Esophagus (tissue), 2 donors: ENCODE results near the gene PRKACB. TPM values are rescaled to one million over a fixed set of nuclear protein-coding genes. Genes with fewer than 3 reads are reported as not detected.

Source experiments
- H3K27ac ChIP-seq, 2 donors: one replicate each; pipeline ENCODE4 v1.5.1; 2013; ENCODE audit warnings: low read depth in 2 of 2, mild to moderate bottlenecking in 2 of 2, inconsistent platforms in 1 of 2, low read length in 1 of 2, moderate library complexity in 1 of 2
- H3K27me3 ChIP-seq, 2 donors: one replicate each; pipeline ENCODE4 v1.6.1; 2013; ENCODE audit warnings: low read length in 2 of 2, control low read depth in 1 of 2, mild to moderate bottlenecking in 1 of 2; ENCODE audit not compliant: insufficient read depth in 2 of 2, control insufficient read depth in 1 of 2
- H3K36me3 ChIP-seq, 2 donors: one replicate each; pipeline ENCODE4 v1.6.1; 2013; ENCODE audit warnings: low read length in 1 of 2; ENCODE audit not compliant: control insufficient read depth in 2 of 2, insufficient read depth in 2 of 2
- H3K4me1 ChIP-seq, 2 donors: one replicate each; pipeline ENCODE4 v1.6.1; 2013; ENCODE audit warnings: low read length in 1 of 2; ENCODE audit not compliant: control insufficient read depth in 2 of 2, insufficient read depth in 2 of 2
- H3K4me3 ChIP-seq, 2 donors: one replicate each; pipeline ENCODE4 v1.5.1; 2013; ENCODE audit warnings: low read length in 2 of 2, mild to moderate bottlenecking in 2 of 2, low read depth in 1 of 2, moderate library complexity in 1 of 2
- H3K9me3 ChIP-seq, 2 donors: one replicate each; pipeline ENCODE4 v1.6.1; 2013; ENCODE audit warnings: mild to moderate bottlenecking in 2 of 2, low read depth in 1 of 2, low read length in 1 of 2, moderate library complexity in 1 of 2; ENCODE audit not compliant: control insufficient read depth in 2 of 2, insufficient read depth in 1 of 2
- WGBS, 2 donors: extraction: QIAGEN DNeasy Blood & Tissue Kit; methylation state at CpG; one replicate each; pipeline ENCODE4 v1.1.7; 2013; 5-methylcytosine and 5-hydroxymethylcytosine counted together
- polyA plus RNA-seq, 2 donors: library from polyadenylated mRNA; stranded (reverse); fragments of 200-250 nt; gene quantifications; one replicate each; pipeline ENCODE4 v1.2.3, GENCODE V29; 2013
- donor health status: healthy with polysubstance abuse.
- donor health status: Bipolar disorder and iron deficiency.

The PRKACB gene
- polyA plus RNA-seq, 2 donors: 4.1 to 5.1 TPM

- Histone ChIP-seq H3K27ac (no peak overlapping the region), H3K4me3 (no peak overlapping the region), H3K4me1 (no peaks in the 10 kb centered on the region), H3K27me3 (no peaks in the 10 kb centered on the region), H3K36me3 (no peaks in the 10 kb centered on the region), H3K9me3 (no peaks in the 10 kb centered on the region)
- 82 to 88% methylated on average over 3 of the region's 3 CpGs for WGBS, 2 donors
These were observed 8.6 kb downstream of the PRKACB start for GRCh38 chr1:84152649-84153056.

DNA sequence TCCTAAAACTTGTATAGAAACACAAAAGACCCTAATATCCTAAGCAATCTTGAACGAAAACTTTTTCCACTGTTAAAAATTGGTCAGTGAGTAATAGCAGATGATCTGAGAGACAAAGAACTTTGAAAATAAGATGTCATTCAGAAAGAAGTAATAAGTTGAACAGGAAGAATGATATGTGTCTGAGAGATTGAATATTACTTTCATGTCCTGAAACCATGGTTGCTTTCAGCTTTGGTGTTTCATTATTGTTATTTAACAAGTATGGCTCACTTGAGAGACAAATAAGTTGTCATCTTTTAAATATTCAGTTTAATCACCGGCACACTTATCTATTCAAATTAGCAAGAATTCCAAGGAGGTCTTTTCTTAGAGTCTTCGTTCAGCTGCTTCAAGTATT lies 11.4 kb downstream of the PRKACB start:
- WGBS, 2 donors: 80 to 82% methylated on average over 3 of the region's 3 CpGs
- no peaks in the 10 kb centered on the region for H3K36me3 ChIP-seq
- H3K4me3 ChIP-seq: no peak overlapping the region
- no peaks in the 10 kb centered on the region for H3K4me1 ChIP-seq
- H3K27ac ChIP-seq: no peak overlapping the region
- no peaks in the 10 kb centered on the region for H3K9me3 ChIP-seq
- H3K27me3 ChIP-seq: no peaks in the 10 kb centered on the region

DNA sequence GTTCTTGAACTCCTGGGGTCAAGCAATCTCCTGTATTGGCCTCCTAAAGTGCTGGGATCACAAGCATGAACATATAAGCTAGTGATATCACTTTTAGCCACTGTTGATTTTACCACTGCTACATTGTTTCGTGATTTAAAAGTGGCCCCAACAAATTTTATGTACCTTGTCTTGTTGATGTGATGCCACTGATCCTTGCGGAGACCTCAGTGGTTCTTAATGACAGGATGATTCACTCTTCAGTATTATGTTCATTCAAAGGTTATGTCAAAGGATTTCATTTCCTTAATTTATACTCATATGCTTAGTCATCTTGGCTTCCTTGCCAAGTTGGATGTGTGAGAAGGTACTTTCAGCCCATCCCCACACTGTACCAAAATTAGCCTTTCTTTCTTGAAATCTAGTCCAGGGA lies 12.1 kb downstream of the PRKACB start:
- 27 to 53% methylated on average over 2 of the region's 2 CpGs for WGBS, 2 donors
- Histone ChIP-seq H3K9me3 (no peaks in the 10 kb centered on the region), H3K4me1 (no peaks in the 10 kb centered on the region), H3K36me3 (no peaks in the 10 kb centered on the region), H3K4me3 (no peak overlapping the region), H3K27me3 (no peaks in the 10 kb centered on the region), H3K27ac (no peak overlapping the region)

DNA sequence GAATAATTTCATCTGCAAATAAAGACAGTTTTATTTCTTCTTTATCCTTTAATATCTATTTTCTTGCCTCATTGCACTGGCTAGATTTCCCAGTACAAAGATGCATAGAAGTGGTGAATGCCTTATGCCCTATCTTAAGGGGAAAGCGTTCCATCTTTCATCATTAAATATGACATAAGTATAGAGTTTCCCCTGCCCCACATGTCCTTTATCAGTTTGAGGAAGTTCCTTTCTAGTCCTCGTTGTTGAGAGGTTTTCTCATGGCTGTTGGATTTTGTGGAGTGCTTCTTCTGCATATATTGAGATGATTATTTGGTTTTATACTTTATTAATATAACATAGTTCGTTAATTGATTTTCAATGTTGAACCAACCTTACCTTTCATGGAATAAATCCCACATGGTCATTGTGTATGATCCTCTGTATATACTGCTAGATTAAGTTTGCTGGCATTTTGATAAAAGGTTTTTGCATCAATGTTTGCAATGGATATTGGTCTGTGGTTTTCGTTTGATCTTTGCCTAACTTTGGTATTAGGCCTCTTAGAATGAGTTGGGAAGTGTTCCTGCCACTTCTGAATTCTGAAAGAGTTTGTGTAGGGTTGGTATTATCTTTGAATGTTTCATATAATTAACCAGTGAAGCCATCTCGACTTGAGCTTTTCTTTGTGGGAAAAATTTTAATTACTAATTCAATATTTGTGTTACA lies 15.6 kb downstream of the PRKACB start:
- peaks cover 0 to 3% of the 10 kb centered on the region in 2 donors for H3K4me1 ChIP-seq
- H3K9me3 ChIP-seq: no peaks in the 10 kb centered on the region
- H3K27ac ChIP-seq: no peak overlapping the region
- 74 to 83% methylated on average over 5 of the region's 5 CpGs for WGBS, 2 donors
- H3K36me3 ChIP-seq: no peaks in the 10 kb centered on the region
- no peaks in the 10 kb centered on the region for H3K27me3 ChIP-seq
- H3K4me3 ChIP-seq: no peak overlapping the region

DNA sequence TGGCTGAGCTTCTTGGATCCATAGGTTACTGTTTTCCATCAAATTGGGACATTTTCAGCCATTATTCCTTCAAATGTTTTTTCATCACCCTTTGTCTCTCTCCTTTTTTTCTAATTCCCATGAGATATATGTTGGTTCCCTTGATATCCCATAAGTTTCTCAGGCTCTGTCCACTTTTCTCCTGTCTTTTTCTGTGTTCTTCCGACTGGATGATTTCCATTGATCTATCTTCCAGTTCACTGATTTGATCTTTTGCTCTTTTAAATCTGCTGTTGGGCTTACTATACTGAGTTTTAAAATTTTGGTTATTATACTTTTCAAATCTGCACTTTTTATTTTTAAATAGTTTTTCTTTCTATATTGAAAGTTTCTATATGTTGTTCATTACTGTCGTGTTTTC lies 18.2 kb downstream of the PRKACB start:
- H3K27me3 ChIP-seq: no peaks in the 10 kb centered on the region
- peaks cover 0 to 3% of the 10 kb centered on the region in 2 donors for H3K4me1 ChIP-seq
- H3K27ac ChIP-seq: no peak overlapping the region
- WGBS, 2 donors: 96 to 98% methylated on average over 2 of the region's 2 CpGs
- H3K36me3 ChIP-seq: no peaks in the 10 kb centered on the region
- no peak overlapping the region for H3K4me3 ChIP-seq
- H3K9me3 ChIP-seq: no peaks in the 10 kb centered on the region

GRCh38 chr1:84163123-84163931 lies 19.3 kb downstream of the PRKACB start:
- Histone ChIP-seq H3K4me3 (no peak overlapping the region), H3K9me3 (no peaks in the 10 kb centered on the region), H3K36me3 (no peaks in the 10 kb centered on the region), H3K4me1 (peaks cover 0 to 3% of the 10 kb centered on the region in 2 donors), H3K27me3 (no peaks in the 10 kb centered on the region), H3K27ac (no peak overlapping the region)
- 83 to 89% methylated on average over 7 of the region's 7 CpGs for WGBS, 2 donors

DNA sequence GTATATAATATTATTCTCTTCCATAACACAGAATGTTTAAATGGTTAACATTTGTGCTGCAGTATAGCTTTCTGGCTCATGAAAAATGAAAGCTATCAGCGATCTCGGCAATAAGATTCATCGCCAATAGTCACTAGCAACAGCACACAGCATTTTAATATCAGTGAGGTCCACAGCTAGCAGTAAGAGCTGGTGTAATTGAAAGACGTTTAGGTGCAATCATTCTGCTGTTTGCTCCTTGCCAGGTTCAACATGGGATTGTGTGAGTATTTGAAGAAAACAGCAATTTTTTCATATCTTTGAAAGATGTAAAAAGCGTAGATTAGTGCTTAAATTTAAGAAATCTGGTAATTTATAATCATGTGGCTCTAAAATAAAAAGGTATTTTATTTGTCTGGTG lies 20.1 kb downstream of the PRKACB start:
- H3K27me3 ChIP-seq: no peaks in the 10 kb centered on the region
- WGBS, 2 donors: 72 to 74% methylated on average over 5 of the region's 5 CpGs
- no peak overlapping the region for H3K4me3 ChIP-seq
- H3K27ac ChIP-seq: no peak overlapping the region
- no peaks in the 10 kb centered on the region for H3K9me3 ChIP-seq
- no peaks in the 10 kb centered on the region for H3K36me3 ChIP-seq
- H3K4me1 ChIP-seq: peaks cover 0 to 3% of the 10 kb centered on the region in 2 donors

- no peak overlapping the region for H3K4me3 ChIP-seq
- 65 to 72% methylated on average over 6 of the region's 6 CpGs for WGBS, 2 donors
These were observed 20.5 kb downstream of the PRKACB start for GRCh38 chr1:84164567-84165021.

GRCh38 chr1:84165601-84166000 lies 21.5 kb downstream of the PRKACB start:
- no peaks in the 10 kb centered on the region for H3K36me3 ChIP-seq
- no peak overlapping the region for H3K4me3 ChIP-seq
- H3K27me3 ChIP-seq: no peaks in the 10 kb centered on the region
- peaks cover 0 to 3% of the 10 kb centered on the region in 2 donors for H3K4me1 ChIP-seq
- H3K27ac ChIP-seq: no peak overlapping the region
- no peaks in the 10 kb centered on the region for H3K9me3 ChIP-seq
- WGBS, 2 donors: 89% methylated on average over 1 of the region's 1 CpG

More at GRCh38 chr1:84164567-84165021, 20.5 kb downstream of the PRKACB start:
- H3K9me3 ChIP-seq: no peaks in the 10 kb centered on the region
- H3K36me3 ChIP-seq: no peaks in the 10 kb centered on the region
- H3K27me3 ChIP-seq: no peaks in the 10 kb centered on the region
- H3K4me1 ChIP-seq: peaks cover 0 to 3% of the 10 kb centered on the region in 2 donors
- H3K27ac ChIP-seq: no peak overlapping the region
